OCI-LY7 (cell line): ENCODE results near the gene PSMB10. TPM values are rescaled to one million over a fixed set of nuclear protein-coding genes. Genes with fewer than 3 reads are reported as not detected.

ENCODE experiments used
- BruUV-seq: library from RNA; stranded (reverse); fragments of 400-500 nt; replicated peaks from 2 replicates; lab custom pipeline; 2021; lab: Mats Ljungman, UMichigan
- CTCF ChIA-PET: fragments of 300-600 bp; sonication (Branson Sonifier 250); formaldehyde crosslinking; loops from one replicate; lab custom pipeline; 2022; ENCODE audit warnings: antibody characterized with exemption; ENCODE audit not compliant: unreplicated experiment; lab: Charles Lee
- POLR2A ChIA-PET: fragments of 300-600 bp; sonication (Branson Sonifier 250); formaldehyde crosslinking; loops from one replicate; lab custom pipeline; 2022; ENCODE audit warnings: antibody characterized with exemption; lab: Charles Lee
- DNase-seq: peaks from one replicate; pipeline ENCODE4 v3.0.0-alpha.2; 2015; ENCODE audit warnings: low spot score
- H2AFZ ChIP-seq: fragments of 200-600 bp; sonication (generic), shearing (Covaris generic); 2 replicates; pipeline ENCODE4 v1.6.1; 2014; ENCODE audit warnings: mild to moderate bottlenecking, antibody characterized with exemption, low read length, moderate library complexity
- H3K27ac ChIP-seq: fragments of 200-600 bp; sonication (generic); 2 replicates; pipeline ENCODE4 v1.5.1; 2014; ENCODE audit warnings: mixed run types, low read depth, mild to moderate bottlenecking, moderate library complexity, low read length, inconsistent platforms; ENCODE audit not compliant: poor library complexity, severe bottlenecking
- H3K36me3 ChIP-seq: fragments of 200-600 bp; sonication (generic); 2 replicates; pipeline ENCODE4 v1.6.1; 2014; ENCODE audit warnings: mild to moderate bottlenecking, antibody characterized with exemption, low read length, moderate library complexity, mixed read lengths; ENCODE audit not compliant: insufficient read depth
- H3K4me1 ChIP-seq: fragments of 200-600 bp; sonication (generic); 2 replicates; pipeline ENCODE4 v1.5.1; 2014; ENCODE audit warnings: mild to moderate bottlenecking, low read length; ENCODE audit not compliant: insufficient read depth, poor library complexity, severe bottlenecking
- H3K4me2 ChIP-seq: fragments of 200-600 bp; sonication (generic); 2 replicates; pipeline ENCODE4 v1.6.1; 2014; ENCODE audit warnings: mild to moderate bottlenecking, low read length
- H3K4me3 ChIP-seq: fragments of 200-600 bp; sonication (generic); 2 replicates; pipeline ENCODE4 v1.5.1; 2014; ENCODE audit warnings: mild to moderate bottlenecking, low read depth, low read length; ENCODE audit not compliant: poor library complexity, severe bottlenecking
- H3K79me2 ChIP-seq: fragments of 200-600 bp; sonication (generic); 2 replicates; pipeline ENCODE4 v1.6.1; 2016; ENCODE audit warnings: low read depth, mild to moderate bottlenecking, low read length, moderate library complexity, mixed read lengths; ENCODE audit not compliant: insufficient read depth
- H3K9me2 ChIP-seq: fragments of 200-600 bp; sonication (generic); 2 replicates; pipeline ENCODE4 v1.6.1; 2016; ENCODE audit warnings: mild to moderate bottlenecking, low read length, mixed read lengths; ENCODE audit not compliant: insufficient read depth
- H3K9me3 ChIP-seq: fragments of 200-600 bp; sonication (generic); 2 replicates; pipeline ENCODE4 v1.6.1; 2014; ENCODE audit warnings: mild to moderate bottlenecking, mixed run types, low read length, mixed read lengths
- H4K20me1 ChIP-seq: fragments of 200-600 bp; sonication (generic); 2 replicates; pipeline ENCODE4 v1.6.1; 2014; ENCODE audit warnings: mild to moderate bottlenecking, antibody characterized with exemption, low read length, moderate library complexity, mixed read lengths; ENCODE audit not compliant: insufficient read depth
- EZH2phosphoT487 ChIP-seq: fragments of 200-600 bp; sonication (generic); IDR thresholded peaks from 2 replicates; pipeline ENCODE4 v1.6.1; 2018; ENCODE audit warnings: low read depth, borderline replicate concordance, mild to moderate bottlenecking, mixed run types, antibody characterized with exemption, low read length, moderate library complexity, mixed read lengths
- intact Hi-C: fragments of 100-400 bp; cut with micrococcal nuclease; formaldehyde crosslinking; loops from one replicate; pipeline ENCODE4 v1.10.0; 2022; ENCODE audit not compliant: unreplicated experiment
- total RNA-seq, 2 experiments: library from RNA; depleted of rRNA in 1 of 2; stranded (reverse); fragments of >200 nt in 1 of 2; shearing (Covaris generic) in 1 of 2; gene quantifications; 2 replicates each; pipeline ENCODE4 v1.2.3, GENCODE V29; 2014 to 2022
- TF ChIP-seq, protein P1 (sequence below): fragments of 200-600 bp; sonication (generic); conservative IDR thresholded peaks from 2 replicates; pipeline ENCODE4 v1.5.1; 2014; ENCODE audit warnings: mild to moderate bottlenecking, antibody characterized with exemption, low read length, moderate library complexity, mixed read lengths

Gene PSMB10
- total RNA-seq, 2 experiments from 2014 or later, result 89.9 to 179 TPM

DNA sequence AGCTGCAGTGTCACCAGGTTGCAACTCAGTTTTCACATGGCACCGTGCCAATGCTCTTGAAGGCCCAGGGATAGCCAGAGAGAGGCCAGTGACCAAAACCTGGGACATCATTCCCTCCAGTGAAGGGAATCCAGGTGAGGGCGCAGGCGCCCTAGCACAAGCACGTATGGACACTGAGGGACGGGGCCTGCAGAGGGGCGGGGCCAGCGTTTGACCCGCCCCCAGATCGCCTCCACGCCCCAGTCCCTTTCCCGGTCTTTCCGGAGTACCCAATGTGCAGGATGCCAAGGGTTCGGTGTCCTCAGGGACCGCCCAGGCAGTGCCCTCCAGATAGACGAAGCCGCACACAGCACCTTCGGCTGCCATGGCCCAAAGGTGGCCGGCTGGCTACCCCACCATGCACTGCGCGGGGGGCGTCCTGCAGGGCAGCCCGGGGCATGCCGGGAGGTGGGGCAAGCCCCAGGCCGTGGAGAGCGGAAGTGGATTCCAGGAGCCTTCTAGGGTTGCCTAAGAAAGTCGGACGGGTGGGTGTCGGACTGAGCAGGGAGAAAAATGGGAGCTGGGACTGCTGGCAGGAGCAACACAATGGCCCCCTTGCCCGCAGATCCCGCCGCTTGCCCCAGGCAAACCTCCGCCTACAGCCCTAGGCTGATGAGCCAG, 27.1 kb upstream of the PSMB10 start:
- H4K20me1 ChIP-seq, result no peaks in the 10 kb centered on the region
- no peaks in the 10 kb centered on the region for H3K79me2 ChIP-seq
- CTCF ChIA-PET, result no interaction called here
- no peaks in the 10 kb centered on the region for H3K9me3 ChIP-seq
- H3K4me3 ChIP-seq, result no peak overlapping the region
- no peaks in the 10 kb centered on the region for H3K36me3 ChIP-seq
- DNase-seq, result no peak
- intact Hi-C loops, result no loop called here
- H2AFZ ChIP-seq, result no peak overlapping the region
- no peaks in the 10 kb centered on the region for H3K9me2 ChIP-seq
- TF ChIP-seq EZH2phosphoT487, result no peak
- TF ChIP-seq, protein P1, sequence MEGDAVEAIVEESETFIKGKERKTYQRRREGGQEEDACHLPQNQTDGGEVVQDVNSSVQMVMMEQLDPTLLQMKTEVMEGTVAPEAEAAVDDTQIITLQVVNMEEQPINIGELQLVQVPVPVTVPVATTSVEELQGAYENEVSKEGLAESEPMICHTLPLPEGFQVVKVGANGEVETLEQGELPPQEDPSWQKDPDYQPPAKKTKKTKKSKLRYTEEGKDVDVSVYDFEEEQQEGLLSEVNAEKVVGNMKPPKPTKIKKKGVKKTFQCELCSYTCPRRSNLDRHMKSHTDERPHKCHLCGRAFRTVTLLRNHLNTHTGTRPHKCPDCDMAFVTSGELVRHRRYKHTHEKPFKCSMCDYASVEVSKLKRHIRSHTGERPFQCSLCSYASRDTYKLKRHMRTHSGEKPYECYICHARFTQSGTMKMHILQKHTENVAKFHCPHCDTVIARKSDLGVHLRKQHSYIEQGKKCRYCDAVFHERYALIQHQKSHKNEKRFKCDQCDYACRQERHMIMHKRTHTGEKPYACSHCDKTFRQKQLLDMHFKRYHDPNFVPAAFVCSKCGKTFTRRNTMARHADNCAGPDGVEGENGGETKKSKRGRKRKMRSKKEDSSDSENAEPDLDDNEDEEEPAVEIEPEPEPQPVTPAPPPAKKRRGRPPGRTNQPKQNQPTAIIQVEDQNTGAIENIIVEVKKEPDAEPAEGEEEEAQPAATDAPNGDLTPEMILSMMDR, result no peak
- BruUV-seq, result no TSS peak
- H3K27ac ChIP-seq, result no peak overlapping the region
- peaks cover 27% of the 10 kb centered on the region for H3K4me1 ChIP-seq
- H3K4me2 ChIP-seq, result no peak overlapping the region
- POLR2A ChIA-PET, result interaction anchor here (0.8 kb wide), 1 partner anchor 157 kb away, joined by 5 read pairs; no protein-coding TSS in a partner anchor

DNA sequence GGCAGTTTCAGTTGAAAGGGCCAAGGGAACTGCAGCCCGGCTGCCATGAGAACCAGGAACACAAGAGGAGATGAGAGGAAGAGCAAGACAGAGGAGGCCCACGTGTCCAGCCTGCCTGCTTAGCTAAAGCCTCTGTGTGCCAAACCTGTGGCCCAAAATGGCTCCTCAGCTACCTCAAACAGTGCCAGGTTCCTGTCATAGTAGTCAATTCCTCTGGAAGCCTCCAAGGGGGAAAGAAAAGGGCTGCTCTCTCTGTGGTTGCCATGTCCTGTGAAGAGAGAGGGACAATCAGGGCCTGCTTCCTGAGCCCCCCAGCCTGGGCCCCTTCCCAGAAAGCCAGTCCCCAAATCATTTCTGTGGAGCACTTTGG, 26.6 kb upstream of the PSMB10 start:
- BruUV-seq, result no TSS peak
- Histone ChIP-seq H3K4me1 (peaks cover 25% of the 10 kb centered on the region), H3K36me3 (no peaks in the 10 kb centered on the region), H3K9me2 (no peaks in the 10 kb centered on the region), H3K79me2 (no peaks in the 10 kb centered on the region), H3K4me3 (no peak overlapping the region), H3K4me2 (no peak overlapping the region), H3K9me3 (no peaks in the 10 kb centered on the region), H3K27ac (no peak overlapping the region), H2AFZ (no peak overlapping the region), H4K20me1 (no peaks in the 10 kb centered on the region)
- ChIA-PET CTCF (no interaction called here), POLR2A (no interaction called here)
- DNase-seq, result no peak
- intact Hi-C loops, result no loop called here
- TF ChIP-seq EZH2phosphoT487, result no peak

DNA sequence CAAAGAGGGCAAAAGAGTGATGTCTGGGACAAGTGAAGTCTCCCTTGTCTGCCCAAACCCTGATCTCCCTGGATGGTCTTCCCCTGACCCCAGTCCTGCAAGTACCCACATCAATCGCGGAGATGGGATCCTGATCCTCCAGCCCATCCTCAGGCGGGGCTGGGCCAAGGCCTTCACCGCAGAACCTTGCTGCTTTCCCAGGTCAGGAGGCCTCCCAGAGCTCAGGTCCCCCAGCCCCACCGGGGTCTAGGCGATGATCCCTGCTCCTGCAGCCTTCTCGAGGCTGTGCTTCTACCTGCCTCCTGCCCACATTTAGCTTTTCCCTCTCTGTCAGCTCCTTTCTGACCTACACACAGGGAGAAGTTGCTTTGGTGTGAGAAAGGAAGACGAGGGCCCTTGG, 25.5 kb upstream of the PSMB10 start:
- no peaks in the 10 kb centered on the region for H3K36me3 ChIP-seq
- H2AFZ ChIP-seq, result no peak overlapping the region
- H3K27ac ChIP-seq, result no peak overlapping the region
- BruUV-seq, result no TSS peak
- H3K4me3 ChIP-seq, result no peak overlapping the region
- no peaks in the 10 kb centered on the region for H4K20me1 ChIP-seq
- no peak for DNase-seq
- no peaks in the 10 kb centered on the region for H3K79me2 ChIP-seq
- TF ChIP-seq EZH2phosphoT487, result no peak
- TF ChIP-seq, protein P1, result no peak
- H3K4me2 ChIP-seq, result no peak overlapping the region
- POLR2A ChIA-PET, result no interaction called here
- H3K9me3 ChIP-seq, result no peaks in the 10 kb centered on the region
- CTCF ChIA-PET, result no interaction called here
- intact Hi-C loops, result no loop called here
- H3K4me1 ChIP-seq, result peaks cover 17% of the 10 kb centered on the region
- no peaks in the 10 kb centered on the region for H3K9me2 ChIP-seq
